ENCODE data around the gene PLEKHA7.

Gene PLEKHA7

GRCh38 chr11:16778876-16779275 is 235.3 kb downstream of the PLEKHA7 start:
- DNase-seq (ENCODE audit: low read depth in 2 of 3, low spot score in 2 of 3): no peak

DNA sequence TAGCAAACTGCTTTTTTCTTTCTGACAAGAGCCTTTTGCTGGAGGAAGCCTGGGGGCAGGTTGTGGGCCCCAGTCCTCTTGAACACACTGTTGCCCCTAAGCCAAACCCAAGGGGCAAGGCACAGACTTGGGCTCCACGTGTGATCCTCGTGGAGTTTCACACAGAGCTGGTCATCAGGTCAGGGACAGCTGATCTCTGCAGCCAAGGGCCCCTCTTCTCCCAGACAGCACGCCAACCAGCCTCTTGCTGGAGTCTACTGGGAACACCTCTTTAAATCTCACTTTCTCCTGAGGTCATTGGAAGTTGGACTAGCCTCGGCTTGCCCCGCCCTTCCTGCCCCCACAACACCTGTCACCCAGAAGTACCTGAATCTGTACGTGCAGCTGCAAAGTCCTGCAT is 235.9 kb downstream of the PLEKHA7 start:
- no peak for DNase-seq (ENCODE audit: low read depth in 2 of 3, low spot score in 2 of 3)

GRCh38 chr11:16777613-16777975 is 236.6 kb downstream of the PLEKHA7 start:
- DNase-seq (ENCODE audit: low read depth in 2 of 3, low spot score in 2 of 3): no peak

- DNase-seq (ENCODE audit: low read depth in 2 of 3, low spot score in 2 of 3): no peak
Measured at GRCh38 chr11:16776711-16777612, 237.3 kb downstream of the PLEKHA7 start.

DNA sequence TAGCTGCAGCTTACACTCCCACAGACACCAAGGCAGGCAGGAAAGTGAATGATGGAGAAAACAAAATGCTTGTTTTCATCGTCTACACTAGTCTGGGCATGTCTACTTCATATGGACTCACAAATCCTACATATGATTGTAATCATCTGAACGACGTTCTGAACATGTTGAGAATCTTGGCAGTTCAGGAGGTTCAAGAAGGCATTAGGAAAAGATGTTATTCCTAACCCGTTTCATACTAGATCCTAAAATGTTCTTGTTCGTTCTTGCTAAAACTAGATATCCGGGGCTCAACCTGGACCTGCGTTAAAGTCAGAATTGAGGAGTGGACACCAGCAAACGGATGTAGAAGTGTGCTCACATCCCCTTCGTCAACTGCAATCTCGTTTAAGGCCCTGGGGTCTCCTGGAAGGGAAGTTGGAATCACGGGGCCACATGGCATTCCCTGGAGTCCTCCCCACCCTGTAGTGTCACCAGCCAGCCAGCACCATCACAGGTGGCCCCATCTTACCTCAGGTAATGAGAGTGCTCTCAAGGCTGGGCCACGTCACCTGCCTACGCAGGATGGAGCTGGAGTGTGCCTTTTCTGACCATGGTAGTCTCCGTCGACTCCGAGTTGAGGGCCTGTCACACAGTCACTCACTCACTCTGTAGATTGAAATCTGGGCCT is 238.5 kb downstream of the PLEKHA7 start:
- no peak for DNase-seq (ENCODE audit: low read depth in 2 of 3, low spot score in 2 of 3)

- DNase-seq (ENCODE audit: low read depth in 2 of 3, low spot score in 2 of 3): no peak
Measured at GRCh38 chr11:16774936-16775613, 239.1 kb downstream of the PLEKHA7 start.

DNA sequence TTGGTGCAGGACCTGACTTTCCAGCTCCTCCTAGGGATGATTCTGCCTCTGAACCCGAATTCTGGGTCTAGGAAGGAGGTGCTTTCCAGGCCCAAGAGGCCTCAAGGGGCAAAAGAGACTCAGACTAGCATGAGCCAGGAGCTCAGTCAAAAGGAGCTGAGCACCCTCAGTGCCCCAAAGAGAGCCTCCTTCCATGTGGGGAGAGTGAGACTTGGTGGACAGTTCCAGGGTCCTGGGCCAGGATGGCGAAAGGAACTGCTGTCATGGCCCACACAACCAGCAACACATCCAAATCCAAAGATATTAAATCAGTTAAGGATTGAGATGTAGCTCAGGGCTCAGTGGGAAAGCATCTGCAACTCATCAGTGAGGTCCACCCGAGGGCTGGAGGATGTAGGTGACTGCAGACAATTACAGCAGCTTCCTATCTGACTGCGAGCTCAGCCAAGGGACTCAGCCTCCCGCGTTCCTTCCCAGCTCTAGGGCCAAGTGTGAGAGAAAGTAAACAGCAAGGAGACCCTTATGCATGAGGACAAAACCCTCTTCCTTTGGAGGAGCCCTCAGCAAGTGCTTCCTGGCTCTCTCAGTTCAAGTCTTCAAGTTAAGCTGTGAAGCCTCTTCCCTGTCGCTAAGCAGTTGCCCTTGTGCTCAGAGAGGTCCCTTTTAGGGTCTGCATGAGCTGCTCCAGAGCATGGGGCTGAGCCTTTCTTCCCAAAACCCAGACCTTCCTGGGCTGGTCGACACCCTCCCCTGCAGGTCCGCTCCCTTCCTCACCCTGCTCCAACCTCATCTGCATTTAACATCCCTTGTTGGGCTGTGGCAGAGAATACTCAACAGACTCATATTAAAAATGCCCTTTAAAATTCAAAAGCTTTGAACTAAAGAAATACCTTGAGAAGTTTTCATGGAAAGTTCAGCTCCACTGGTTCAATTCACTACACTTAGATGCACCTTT is 240.0 kb downstream of the PLEKHA7 start:
- DNase-seq (ENCODE audit: low read depth in 2 of 3, low spot score in 2 of 3): no peak

DNA sequence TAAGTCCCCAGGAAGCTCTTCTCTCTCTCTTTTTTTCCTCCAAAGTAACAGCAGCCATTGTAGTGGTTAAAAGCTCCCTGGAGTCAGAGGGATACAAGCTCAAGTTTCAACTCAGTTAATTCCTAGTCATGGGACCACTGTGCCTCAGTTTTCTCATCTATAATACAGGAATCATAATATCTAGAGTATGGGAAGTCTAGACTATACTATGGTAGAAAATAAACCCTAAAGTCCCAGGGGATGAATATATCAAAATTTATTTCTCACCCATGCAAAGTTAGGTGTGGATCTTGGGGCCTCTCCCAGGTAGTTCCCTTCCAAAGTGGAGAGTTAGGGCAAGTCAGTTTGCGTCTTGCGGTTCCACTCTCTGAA is 242.1 kb downstream of the PLEKHA7 start:
- no peak for DNase-seq (ENCODE audit: low read depth in 2 of 3, low spot score in 2 of 3)

GRCh38 chr11:16771350-16772140 is 242.7 kb downstream of the PLEKHA7 start:
- no peak for DNase-seq (ENCODE audit: low read depth in 2 of 3, low spot score in 2 of 3)

- no peak for DNase-seq (ENCODE audit: low read depth in 2 of 3, low spot score in 2 of 3)
Measured at GRCh38 chr11:16770016-16770415, 244.2 kb downstream of the PLEKHA7 start.

DNA sequence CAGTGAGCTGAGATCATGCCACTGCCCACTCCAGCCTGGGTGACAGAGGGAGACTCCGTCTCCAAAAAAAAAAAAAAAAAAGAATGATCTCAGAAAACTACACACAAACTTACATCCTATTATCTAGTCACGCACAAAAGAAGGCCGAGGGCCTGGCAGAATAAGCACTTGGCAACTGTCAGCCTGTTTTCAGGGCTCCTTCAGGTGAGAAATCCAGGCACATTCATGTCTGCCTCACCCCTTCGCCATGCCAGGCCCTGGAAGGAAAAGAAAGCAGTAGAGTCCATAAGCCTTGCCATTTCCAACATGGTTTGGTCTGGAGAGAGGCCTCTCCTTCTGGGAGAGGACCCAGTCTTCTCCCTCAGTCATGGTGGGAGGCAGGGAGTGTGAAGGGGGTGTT is 244.8 kb downstream of the PLEKHA7 start:
- DNase-seq (ENCODE audit: low read depth in 2 of 3, low spot score in 2 of 3): no peak

- DNase-seq (ENCODE audit: low read depth in 2 of 3, low spot score in 2 of 3): no peak
Measured at GRCh38 chr11:16767957-16768356, 246.3 kb downstream of the PLEKHA7 start.

- DNase-seq (ENCODE audit: low read depth in 2 of 3, low spot score in 2 of 3): no peak
Measured at GRCh38 chr11:16767137-16767536, 247.1 kb downstream of the PLEKHA7 start.

- no peak for DNase-seq (ENCODE audit: low read depth in 2 of 3, low spot score in 2 of 3)
Measured at GRCh38 chr11:16764888-16765287, 249.3 kb downstream of the PLEKHA7 start.

DNA sequence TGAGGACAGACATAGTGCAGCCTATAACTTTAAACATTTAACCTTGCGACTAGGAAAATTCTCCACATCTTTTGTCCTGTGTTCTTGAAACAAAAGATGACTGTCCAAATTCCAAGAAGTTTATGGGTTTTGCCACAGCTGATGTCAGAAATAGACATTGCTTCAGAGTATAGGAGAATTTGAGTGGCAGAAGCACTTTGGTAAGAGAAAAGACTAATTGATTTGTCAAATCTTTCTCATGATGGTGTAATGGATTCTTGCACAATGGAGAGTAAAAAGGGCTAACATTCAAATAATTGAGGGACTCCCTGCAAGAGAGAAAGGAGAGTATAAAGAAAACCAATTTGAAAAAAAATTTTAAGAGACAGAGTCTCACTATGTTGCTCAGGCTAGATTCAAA is 250.5 kb downstream of the PLEKHA7 start:
- DNase-seq (ENCODE audit: low read depth in 2 of 3, low spot score in 2 of 3): no peak

- DNase-seq (ENCODE audit: low read depth in 2 of 3, low spot score in 2 of 3): no peak
Measured at GRCh38 chr11:16759857-16760508, 254.2 kb downstream of the PLEKHA7 start.

- DNase-seq (ENCODE audit: low read depth in 2 of 3, low spot score in 2 of 3): no peak
Measured at GRCh38 chr11:16758382-16759024, 255.7 kb downstream of the PLEKHA7 start.

- no peak for DNase-seq (ENCODE audit: low read depth in 2 of 3, low spot score in 2 of 3)
Measured at GRCh38 chr11:16750417-16750816, 263.8 kb downstream of the PLEKHA7 start.

GRCh38 chr11:16749666-16750065 is 264.5 kb downstream of the PLEKHA7 start:
- no peak for DNase-seq (ENCODE audit: low read depth in 2 of 3, low spot score in 2 of 3)
